Panc1 (cell line): ENCODE data around the gene BAX.

Experiments
- TCF7L2 ChIP-seq: IDR thresholded peaks from 2 replicates; pipeline ENCODE4 v1.6.1; 2011; ENCODE audit warnings: mild to moderate bottlenecking, low read depth, low read length, inconsistent platforms
- TF ChIP-seq, protein P1 (sequence below): fragments of 450-650 bp; IDR thresholded peaks from 2 replicates; pipeline ENCODE4 v1.5.1; 2017; ENCODE audit warnings: mild to moderate bottlenecking

DNA sequence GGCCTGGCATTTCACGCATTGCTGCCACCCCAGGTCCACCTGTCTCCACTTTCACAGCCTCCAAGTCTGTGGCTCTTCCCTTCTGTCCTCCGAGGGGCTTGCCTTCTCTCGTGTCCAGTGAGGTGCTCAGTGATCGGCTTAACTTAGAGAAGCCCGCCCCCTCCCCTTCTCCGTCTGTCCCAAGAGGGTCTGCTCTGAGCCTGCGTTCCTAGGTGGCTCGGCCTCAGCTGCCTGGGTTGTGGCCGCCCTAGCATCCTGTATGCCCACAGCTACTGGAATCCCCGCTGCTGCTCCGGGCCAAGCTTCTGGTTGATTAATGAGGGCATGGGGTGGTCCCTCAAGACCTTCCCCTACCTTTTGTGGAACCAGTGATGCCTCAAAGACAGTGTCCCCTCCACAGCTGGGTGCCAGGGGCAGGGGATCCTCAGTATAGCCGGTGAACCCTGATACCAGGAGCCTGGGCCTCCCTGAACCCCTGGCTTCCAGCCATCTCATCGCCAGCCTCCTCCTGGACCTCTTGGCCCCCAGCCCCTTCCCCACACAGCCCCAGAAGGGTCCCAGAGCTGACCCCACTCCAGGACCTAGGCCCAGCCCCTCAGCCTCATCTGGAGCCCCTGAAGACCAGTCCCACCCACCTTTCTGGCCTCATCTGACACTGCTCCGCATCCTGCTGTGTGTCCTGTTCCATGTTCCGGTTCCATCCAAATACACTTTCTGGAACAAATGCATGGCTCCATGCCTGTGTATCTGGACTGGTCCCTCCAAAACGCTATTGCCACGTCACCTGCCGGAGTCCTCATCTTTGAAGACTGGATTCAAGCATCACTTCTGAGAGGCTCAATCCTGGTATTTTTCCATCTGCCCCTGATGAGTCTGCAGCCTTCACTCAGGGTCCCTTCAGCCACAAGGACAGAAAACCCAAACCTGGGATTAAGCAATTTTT is 31.9 kb upstream of the BAX start:
- no peak for TF ChIP-seq TCF7L2
- TF ChIP-seq, protein P1, sequence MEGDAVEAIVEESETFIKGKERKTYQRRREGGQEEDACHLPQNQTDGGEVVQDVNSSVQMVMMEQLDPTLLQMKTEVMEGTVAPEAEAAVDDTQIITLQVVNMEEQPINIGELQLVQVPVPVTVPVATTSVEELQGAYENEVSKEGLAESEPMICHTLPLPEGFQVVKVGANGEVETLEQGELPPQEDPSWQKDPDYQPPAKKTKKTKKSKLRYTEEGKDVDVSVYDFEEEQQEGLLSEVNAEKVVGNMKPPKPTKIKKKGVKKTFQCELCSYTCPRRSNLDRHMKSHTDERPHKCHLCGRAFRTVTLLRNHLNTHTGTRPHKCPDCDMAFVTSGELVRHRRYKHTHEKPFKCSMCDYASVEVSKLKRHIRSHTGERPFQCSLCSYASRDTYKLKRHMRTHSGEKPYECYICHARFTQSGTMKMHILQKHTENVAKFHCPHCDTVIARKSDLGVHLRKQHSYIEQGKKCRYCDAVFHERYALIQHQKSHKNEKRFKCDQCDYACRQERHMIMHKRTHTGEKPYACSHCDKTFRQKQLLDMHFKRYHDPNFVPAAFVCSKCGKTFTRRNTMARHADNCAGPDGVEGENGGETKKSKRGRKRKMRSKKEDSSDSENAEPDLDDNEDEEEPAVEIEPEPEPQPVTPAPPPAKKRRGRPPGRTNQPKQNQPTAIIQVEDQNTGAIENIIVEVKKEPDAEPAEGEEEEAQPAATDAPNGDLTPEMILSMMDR: no peak
